GM19397 (cell line): ENCODE results near the gene NFKBIE.

ENCODE experiments used
- ATAC-seq: cut with Tn5 transposase; IDR thresholded peaks from one replicate; pipeline ENCODE4 v1.9.1; 2021; ENCODE audit warnings: mild to moderate bottlenecking, moderate library complexity; ENCODE audit not compliant: unreplicated experiment

Gene NFKBIE

DNA sequence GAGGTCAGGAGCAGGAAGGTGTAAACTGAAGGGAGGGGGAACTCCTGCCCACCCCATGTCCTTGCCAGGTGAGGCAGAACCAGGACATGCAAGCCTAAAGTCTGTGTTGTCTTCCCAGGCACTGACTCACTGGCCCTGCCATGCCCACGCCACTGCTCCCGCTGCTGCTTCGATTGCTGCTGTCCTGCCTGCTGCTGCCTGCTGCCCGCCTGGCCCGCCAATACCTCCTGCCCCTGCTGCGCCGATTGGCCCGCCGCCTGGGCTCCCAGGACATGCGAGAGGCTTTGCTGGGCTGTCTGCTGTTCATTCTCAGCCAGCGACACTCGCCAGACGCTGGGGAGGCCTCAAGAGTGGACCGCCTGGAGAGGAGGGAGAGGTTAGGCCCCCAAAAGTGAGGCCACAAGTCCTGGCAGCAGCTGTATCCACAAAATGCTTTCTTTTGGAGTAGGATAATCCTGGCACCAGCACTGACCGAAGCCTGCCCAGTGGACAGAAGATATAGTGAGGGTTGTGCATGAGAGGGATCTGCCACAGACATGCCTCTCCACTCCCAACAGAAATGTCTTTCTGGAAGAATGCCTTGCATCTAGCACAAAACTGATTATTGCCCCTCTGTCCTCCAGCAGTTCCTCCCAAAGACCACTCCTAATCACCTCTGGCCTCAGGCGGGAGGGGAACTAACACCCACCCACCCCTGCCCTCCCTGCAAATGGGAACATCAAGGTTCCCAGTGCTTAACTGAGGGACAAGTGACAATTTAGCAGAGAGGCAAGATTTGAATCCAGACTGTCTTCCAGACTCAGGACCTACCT lies 47.8 kb downstream of the NFKBIE start:
- ATAC-seq = no peak

DNA sequence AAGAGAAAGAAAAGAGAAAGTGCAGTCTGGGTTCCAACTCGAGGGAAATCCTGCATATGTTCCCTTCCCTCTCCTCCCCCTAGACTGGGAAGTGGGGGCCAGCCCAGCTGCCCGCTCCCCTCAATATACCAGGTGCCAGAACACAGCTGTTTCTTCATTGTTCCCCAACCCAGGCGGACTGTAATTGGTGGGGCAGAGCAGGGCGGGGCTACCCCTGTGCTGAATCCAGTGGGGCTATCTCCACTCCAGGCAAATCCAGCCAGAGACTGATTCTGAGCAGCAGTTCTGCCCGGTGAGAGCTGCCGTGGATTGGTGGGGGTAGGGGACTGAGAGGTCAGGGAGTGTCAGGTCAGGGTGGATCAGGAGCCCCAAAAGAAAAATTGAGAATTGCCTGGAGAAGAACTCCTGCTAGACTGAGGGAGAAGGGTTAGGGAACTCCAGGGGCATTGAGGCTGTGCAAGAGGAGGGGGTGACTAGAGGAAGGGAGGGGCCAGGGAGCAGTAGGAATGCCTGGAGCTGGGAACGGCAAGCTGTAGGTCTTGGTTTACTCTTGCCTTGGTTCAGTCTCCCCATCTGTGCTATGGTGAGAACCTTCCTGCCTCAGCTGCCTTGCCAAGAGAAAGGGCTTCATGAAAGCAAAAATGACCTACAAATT lies 48.5 kb downstream of the NFKBIE start, which contains the start of gene MYMX:
Gene MYMX, plus strand, starts transcription at position 250 of the 655 bp plus-strand sequence. CDS start 546 bp downstream, outside the sequence.
- ATAC-seq = no peak

DNA sequence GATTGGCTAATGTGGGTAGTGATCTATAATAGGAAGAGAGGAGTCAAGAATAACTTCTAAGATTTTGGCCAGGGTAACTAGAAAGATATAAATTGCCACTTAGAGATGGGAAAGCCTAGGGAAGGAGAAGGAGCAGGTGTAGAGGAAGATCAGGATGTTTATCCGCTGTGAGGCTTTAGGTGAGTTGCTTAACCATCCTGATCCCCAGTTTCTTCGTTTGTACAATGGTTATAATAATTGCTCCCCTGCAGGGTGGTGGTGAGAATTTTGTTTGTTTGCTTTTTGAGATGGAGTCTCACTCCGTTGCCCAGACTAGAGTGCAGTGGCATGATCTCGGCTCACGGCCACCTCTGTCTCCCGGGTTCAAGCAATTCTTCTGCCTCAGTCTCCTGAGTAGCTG lies 51.0 kb downstream of the NFKBIE start:
- no peak for ATAC-seq

DNA sequence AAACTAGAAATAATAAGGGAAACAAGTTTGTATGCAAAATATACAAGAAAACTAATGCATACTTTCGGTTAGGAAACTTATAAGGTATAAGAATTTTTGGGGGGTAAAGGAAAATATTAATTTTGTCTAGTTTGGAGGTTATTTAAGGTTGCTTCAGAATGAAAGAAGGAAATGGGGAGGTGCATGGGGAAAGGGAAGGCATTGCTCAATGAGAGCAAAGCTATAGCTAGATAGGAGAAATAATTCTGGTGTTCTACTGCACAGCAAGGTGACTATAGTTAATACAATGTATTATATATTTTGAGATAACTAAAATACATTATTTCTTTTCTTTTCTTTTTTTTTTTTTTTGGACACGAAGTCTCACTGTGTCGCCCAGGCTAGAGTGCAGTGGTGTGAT lies 54.1 kb downstream of the NFKBIE start:
- no peak for ATAC-seq
